CD14-positive monocyte (primary cell): ENCODE results near the gene OR2V2. TPM values are rescaled to one million over a fixed set of nuclear protein-coding genes. Genes with fewer than 3 reads are reported as not detected.

Experiments
- DNase-seq, 3 donors: peaks; one replicate each; pipeline ENCODE4 v3.0.0-alpha.2; 2011 to 2022
- H2AFZ ChIP-seq: 2 replicates; pipeline ENCODE4 v1.6.0; 2012; ENCODE audit warnings: mild to moderate bottlenecking, low read depth, low read length, inconsistent platforms; ENCODE audit not compliant: insufficient read depth, poor library complexity, severe bottlenecking
- H3K27ac ChIP-seq, 2 donors: 1 replicate in 1 of 2; 2 replicates in 1 of 2; pipeline ENCODE4 v1.5.1; 2012 to 2013; ENCODE audit warnings: low read length in 2 of 2, control low read depth in 1 of 2, inconsistent platforms in 1 of 2, low read depth in 1 of 2, mild to moderate bottlenecking in 1 of 2
- H3K27me3 ChIP-seq, 2 donors: one replicate each; pipeline versions ENCODE4 v1.6.0 to v1.6.1; 2011 to 2013; ENCODE audit warnings: low read length in 2 of 2; ENCODE audit not compliant: control insufficient read depth in 2 of 2, insufficient read depth in 2 of 2
- H3K36me3 ChIP-seq, 2 donors: replicated peaks in 1 of 2; 1 replicate in 1 of 2; 2 replicates in 1 of 2; pipeline versions ENCODE4 v1.5.1 to v1.6.1; 2012 to 2013; ENCODE audit warnings: low read length in 2 of 2, control low read depth in 1 of 2, inconsistent platforms in 1 of 2, mild to moderate bottlenecking in 1 of 2; ENCODE audit not compliant: insufficient read depth in 2 of 2, control insufficient read depth in 1 of 2
- H3K4me1 ChIP-seq, 2 donors: 1 replicate in 1 of 2; 2 replicates in 1 of 2; pipeline versions ENCODE4 v1.5.1 to v1.6.1; 2012 to 2013; ENCODE audit warnings: low read length in 2 of 2, control low read depth in 1 of 2, inconsistent platforms in 1 of 2, mild to moderate bottlenecking in 1 of 2, moderate library complexity in 1 of 2; ENCODE audit not compliant: insufficient read depth in 2 of 2, control insufficient read depth in 1 of 2
- H3K4me2 ChIP-seq: replicated peaks from 2 replicates; pipeline ENCODE3; 2012; ENCODE audit warnings: low read length, moderate library complexity, mild to moderate bottlenecking; ENCODE audit not compliant: poor library complexity, severe bottlenecking; ENCODE audit errors: extremely low read depth
- H3K4me3 ChIP-seq, 3 experiments: fragments of 200-600 bp in 1 of 3; sonication (generic) in 1 of 3; replicated peaks in 1 of 3; 1 replicate in 2 of 3; 2 replicates in 1 of 3; pipeline ENCODE4 v1.5.1; 2011 to 2013; ENCODE audit warnings: low read length in 3 of 3, mild to moderate bottlenecking in 3 of 3, control low read depth in 2 of 3, low read depth in 2 of 3, inconsistent platforms in 1 of 3, moderate library complexity in 1 of 3
- H3K79me2 ChIP-seq: 2 replicates; pipeline ENCODE4 v1.6.0; 2012; ENCODE audit warnings: mild to moderate bottlenecking, control low read depth, inconsistent platforms, low read length, moderate library complexity; ENCODE audit not compliant: insufficient read depth
- H3K9ac ChIP-seq: 2 replicates; pipeline ENCODE4 v1.6.0; 2017; ENCODE audit warnings: low read length, mild to moderate bottlenecking; ENCODE audit not compliant: insufficient read depth, poor library complexity, severe bottlenecking
- H3K9me3 ChIP-seq, 2 donors: replicated peaks in 1 of 2; 1 replicate in 1 of 2; 2 replicates in 1 of 2; pipeline versions ENCODE4 v1.5.1 to v1.6.1; 2012 to 2013; ENCODE audit warnings: low read length in 2 of 2, control low read depth in 1 of 2; ENCODE audit not compliant: control insufficient read depth in 1 of 2, insufficient read depth in 1 of 2
- H4K20me1 ChIP-seq: 2 replicates; pipeline ENCODE4 v1.6.0; 2012; ENCODE audit warnings: mild to moderate bottlenecking, low read length, control low read depth, moderate library complexity; ENCODE audit not compliant: insufficient read depth
- H3K27ac Mint-ChIP-seq, 7 donors: one replicate each; pipeline ENCODE4 v1.8.0; 2020; ENCODE audit warnings: mild to moderate bottlenecking in 7 of 7, mixed read lengths in 7 of 7, moderate library complexity in 6 of 7, inconsistent platforms in 2 of 7
- H3K27me3 Mint-ChIP-seq, 3 donors: one replicate each; pipeline ENCODE4 v1.8.0; 2021 to 2022; ENCODE audit warnings: low read depth in 3 of 3, mild to moderate bottlenecking in 3 of 3, mixed read lengths in 3 of 3, moderate library complexity in 3 of 3, inconsistent platforms in 1 of 3
- H3K36me3 Mint-ChIP-seq, 2 donors: one replicate each; pipeline ENCODE4 v1.8.0; 2020; ENCODE audit warnings: mixed read lengths in 2 of 2, inconsistent platforms in 1 of 2, mild to moderate bottlenecking in 1 of 2
- H3K4me1 Mint-ChIP-seq: one replicate; pipeline ENCODE4 v1.8.0; 2020; ENCODE audit warnings: mild to moderate bottlenecking, mixed read lengths
- H3K4me3 Mint-ChIP-seq, 2 donors: one replicate each; pipeline ENCODE4 v1.8.0; 2020; ENCODE audit warnings: mild to moderate bottlenecking in 2 of 2, mixed read lengths in 2 of 2, moderate library complexity in 1 of 2
- H3K9me3 Mint-ChIP-seq, 7 donors: one replicate each; pipeline ENCODE4 v1.8.0; 2020 to 2022; ENCODE audit warnings: mixed read lengths in 7 of 7, mild to moderate bottlenecking in 6 of 7, moderate library complexity in 6 of 7, inconsistent platforms in 2 of 7
- WGBS: methylation state at CpG from one replicate; pipeline ENCODE4 v1.1.5; 2013; ENCODE audit warnings: missing lambda C conversion rate; ENCODE audit not compliant: insufficient coverage; 5-methylcytosine and 5-hydroxymethylcytosine counted together
- intact Hi-C, 2 donors: fragments of 100-400 bp; cut with micrococcal nuclease; formaldehyde crosslinking; loops; one replicate each; pipeline versions ENCODE4 v1.15.0 to v1.15.1; 2023
- polyA plus RNA-seq, 3 donors: library from polyadenylated mRNA; depleted of rRNA in 1 of 3; unstranded in 2 of 3; stranded (reverse) in 1 of 3; fragments of 300-500 nt in 2 of 3; fragments of >200 nt in 1 of 3; fragmentation: Illumina TruSeq in 2 of 3; gene quantifications; 1 replicate in 2 of 3; 2 replicates in 1 of 3; pipeline ENCODE4 v1.2.3, GENCODE V29; 2012 to 2021
- TF ChIP-seq, protein P1 (sequence below): fragments of 200-600 bp; IDR thresholded peaks from one replicate; pipeline ENCODE4 v1.8.0; 2022; ENCODE audit warnings: antibody characterized with exemption, mild to moderate bottlenecking

The OR2V2 gene
- polyA plus RNA-seq, 3 donors, result not detected

DNA sequence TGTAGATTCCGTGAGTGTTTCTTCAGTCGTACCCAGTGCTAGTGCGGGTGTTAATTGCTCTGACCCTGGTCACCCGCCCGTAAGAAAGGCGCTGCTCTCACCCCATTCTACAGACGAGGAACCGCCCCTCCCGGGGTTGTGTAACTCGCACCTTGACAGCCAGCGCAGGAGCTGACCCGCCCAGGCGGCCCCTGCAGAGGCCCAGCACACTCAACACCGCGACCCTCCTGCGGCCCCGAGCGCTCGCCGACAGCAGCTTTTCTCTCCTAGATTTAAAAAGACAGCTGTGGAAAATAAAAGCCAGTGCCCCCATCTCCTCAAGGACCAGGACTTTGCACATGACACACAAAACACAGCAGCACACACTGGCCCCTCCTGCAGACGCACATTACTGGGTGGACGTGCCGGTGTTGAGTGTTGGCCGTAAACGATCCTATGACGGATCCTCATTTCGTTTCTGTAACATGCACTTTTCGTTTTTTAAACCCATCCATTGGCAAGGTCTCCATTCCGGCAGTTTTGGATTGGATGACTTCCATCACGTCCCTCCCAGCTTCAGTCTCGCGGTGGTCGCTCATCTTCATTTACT lies 22.9 kb downstream of the OR2V2 start:
- intact Hi-C loops, result no loop called here
- Histone ChIP-seq H3K27me3 (peaks cover 57 to 92% of the 10 kb centered on the region in 2 donors), H3K27ac (no peak overlapping the region), H3K4me1 (peaks cover 17 to 25% of the 10 kb centered on the region in 2 donors), H3K79me2 (no peaks in the 10 kb centered on the region), H3K9ac (no peak overlapping the region), H3K4me3 (no peak overlapping the region), H3K36me3 (no peaks in the 10 kb centered on the region), H2AFZ (peak overlapping the region; percentile 10), H4K20me1 (no peaks in the 10 kb centered on the region), H3K9me3 (peaks cover 0 to 27% of the 10 kb centered on the region in 2 donors), H3K4me2 (peak overlapping the region; percentile 25)
- 21% methylated on average over 25 of the region's 33 CpGs for WGBS
- H3K9me3 Mint-ChIP-seq, result peaks cover 0 to 29% (median 19%) of the 10 kb centered on the region in 7 donors
- TF ChIP-seq, protein P1, sequence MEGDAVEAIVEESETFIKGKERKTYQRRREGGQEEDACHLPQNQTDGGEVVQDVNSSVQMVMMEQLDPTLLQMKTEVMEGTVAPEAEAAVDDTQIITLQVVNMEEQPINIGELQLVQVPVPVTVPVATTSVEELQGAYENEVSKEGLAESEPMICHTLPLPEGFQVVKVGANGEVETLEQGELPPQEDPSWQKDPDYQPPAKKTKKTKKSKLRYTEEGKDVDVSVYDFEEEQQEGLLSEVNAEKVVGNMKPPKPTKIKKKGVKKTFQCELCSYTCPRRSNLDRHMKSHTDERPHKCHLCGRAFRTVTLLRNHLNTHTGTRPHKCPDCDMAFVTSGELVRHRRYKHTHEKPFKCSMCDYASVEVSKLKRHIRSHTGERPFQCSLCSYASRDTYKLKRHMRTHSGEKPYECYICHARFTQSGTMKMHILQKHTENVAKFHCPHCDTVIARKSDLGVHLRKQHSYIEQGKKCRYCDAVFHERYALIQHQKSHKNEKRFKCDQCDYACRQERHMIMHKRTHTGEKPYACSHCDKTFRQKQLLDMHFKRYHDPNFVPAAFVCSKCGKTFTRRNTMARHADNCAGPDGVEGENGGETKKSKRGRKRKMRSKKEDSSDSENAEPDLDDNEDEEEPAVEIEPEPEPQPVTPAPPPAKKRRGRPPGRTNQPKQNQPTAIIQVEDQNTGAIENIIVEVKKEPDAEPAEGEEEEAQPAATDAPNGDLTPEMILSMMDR, result no peak
- DNase-seq, result no peak
- peaks cover 87 to 94% (median 90%) of the 10 kb centered on the region in 3 donors for H3K27me3 Mint-ChIP-seq
- H3K27ac Mint-ChIP-seq, result no peak overlapping the region
- peaks cover 4 to 14% of the 10 kb centered on the region in 2 donors for H3K36me3 Mint-ChIP-seq
- H3K4me3 Mint-ChIP-seq, result peak overlapping the region in 1 of 2 donors; percentile 81
- H3K4me1 Mint-ChIP-seq, result peaks cover 34% of the 10 kb centered on the region

DNA sequence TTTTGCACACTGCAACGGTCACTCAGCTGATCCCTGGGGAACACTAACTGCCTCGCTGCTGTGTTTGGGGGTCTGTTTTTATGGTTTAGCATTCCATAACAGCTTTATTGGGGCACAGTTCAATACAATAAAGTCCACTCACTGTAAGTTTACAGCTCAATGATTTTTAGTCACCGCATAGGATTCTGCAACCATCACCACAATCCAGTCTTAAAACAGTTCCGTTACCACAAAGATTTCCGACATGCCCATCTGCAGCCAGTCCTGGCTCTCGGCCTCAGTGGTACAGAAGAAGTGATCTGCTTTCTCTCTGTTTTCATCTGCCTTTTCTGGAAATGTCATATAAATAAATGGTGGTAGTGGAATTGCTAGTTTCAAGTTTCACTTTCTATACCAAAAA lies 23.6 kb downstream of the OR2V2 start:
- H2AFZ ChIP-seq, result no peak overlapping the region
- H3K36me3 ChIP-seq, result no peaks in the 10 kb centered on the region
- H3K27ac Mint-ChIP-seq, result no peak overlapping the region
- TF ChIP-seq, protein P1, result no peak
- H3K27me3 Mint-ChIP-seq, result peaks cover 86 to 94% (median 88%) of the 10 kb centered on the region in 3 donors
- H3K4me3 ChIP-seq, result no peak overlapping the region
- no peaks in the 10 kb centered on the region for H4K20me1 ChIP-seq
- no peak overlapping the region for H3K27ac ChIP-seq
- no peak overlapping the region for H3K4me2 ChIP-seq
- H3K27me3 ChIP-seq, result peaks cover 56 to 90% of the 10 kb centered on the region in 2 donors
- no peaks in the 10 kb centered on the region for H3K79me2 ChIP-seq
- no peak overlapping the region for H3K9ac ChIP-seq
- WGBS, result 62% methylated on average over 2 of the region's 6 CpGs
- intact Hi-C loops, result no loop called here
- peaks cover 0 to 29% (median 21%) of the 10 kb centered on the region in 7 donors for H3K9me3 Mint-ChIP-seq
- H3K4me1 ChIP-seq, result peaks cover 17 to 25% of the 10 kb centered on the region in 2 donors
- peak overlapping the region in 1 of 2 donors; percentile 81 for H3K4me3 Mint-ChIP-seq
- no peak for DNase-seq
- H3K36me3 Mint-ChIP-seq, result peaks cover 4 to 14% of the 10 kb centered on the region in 2 donors
- H3K9me3 ChIP-seq, result peaks cover 0 to 27% of the 10 kb centered on the region in 2 donors
- H3K4me1 Mint-ChIP-seq, result peaks cover 35% of the 10 kb centered on the region
